Measurements from ENCODE around the gene ITPK1.
A peak's percentile ranks its signal among the peaks of the same experiment; 100 is the strongest.

Gene ITPK1

GRCh38 chr14:92924247-92924646 lies 191.5 kb downstream of the ITPK1 start:
- peak; percentile 24 for DNase-seq (ENCODE audit: low read depth, low spot score)

DNA sequence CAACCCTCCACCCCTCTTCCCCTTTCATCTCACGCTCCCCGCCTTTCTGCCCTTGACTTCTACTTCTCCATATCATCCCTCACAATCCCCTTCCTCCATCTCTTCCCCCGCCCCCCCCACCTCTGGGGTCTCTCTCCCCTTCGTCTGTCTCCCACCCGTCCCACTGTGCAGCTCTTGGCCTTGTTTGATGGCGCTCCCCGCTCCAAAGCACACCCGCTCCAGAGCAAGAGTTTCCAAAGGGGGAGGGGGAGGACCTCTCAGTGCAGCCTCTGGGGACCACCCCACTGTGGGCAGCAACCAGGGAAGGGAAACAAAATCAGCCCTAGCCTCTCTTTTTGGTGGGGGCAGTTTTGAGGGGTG lies 192.0 kb downstream of the ITPK1 start:
- no peak for DNase-seq (ENCODE audit: low read depth, low spot score)

DNA sequence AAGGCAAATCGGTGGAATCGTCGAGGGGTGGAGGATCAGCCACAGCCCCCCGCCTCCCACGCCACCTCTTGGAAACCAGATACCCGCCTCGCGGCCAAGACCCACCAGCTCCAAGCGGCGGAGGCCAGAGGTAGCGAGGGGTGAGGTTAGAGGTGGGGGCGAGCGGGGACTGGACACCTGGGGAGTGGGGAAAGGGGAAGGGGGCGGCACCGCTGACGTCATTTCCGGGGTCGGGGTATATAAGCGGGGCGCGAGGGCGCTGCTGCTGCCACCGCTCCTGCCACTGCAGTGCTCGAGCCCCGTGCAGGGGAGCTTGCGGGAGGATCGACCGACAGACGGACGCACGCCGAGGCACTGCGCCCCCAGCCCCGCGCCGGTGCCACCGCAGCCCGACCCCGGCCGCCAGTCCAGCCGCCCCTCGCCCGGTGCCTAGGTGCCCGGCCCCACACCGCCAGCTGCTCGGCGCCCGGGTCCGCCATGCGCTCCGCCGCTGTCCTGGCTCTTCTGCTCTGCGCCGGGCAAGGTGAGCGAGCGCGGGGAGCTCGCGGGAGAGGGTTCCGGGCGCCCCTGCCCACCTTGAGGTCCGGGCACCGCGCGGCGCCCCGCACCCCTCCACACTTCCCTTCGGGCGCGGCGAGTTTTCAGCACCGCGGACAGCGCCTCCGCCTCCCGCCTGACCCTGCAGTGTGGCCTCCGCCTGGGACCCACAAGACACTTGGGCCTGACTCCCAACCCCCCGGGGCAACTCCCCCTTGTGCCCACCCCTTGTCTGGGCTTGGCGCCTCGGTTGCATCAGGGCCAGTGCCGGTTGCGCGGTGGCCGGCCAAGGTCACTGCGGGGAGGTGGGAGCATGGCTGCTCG lies 192.6 kb downstream of the ITPK1 start, which contains the start of gene CHGA:
Gene CHGA, plus strand, starts transcription at position 268 of the 861 bp plus-strand sequence. Its CDS starts 210 bp downstream, at position 478.
- DNase-seq (ENCODE audit: low read depth, low spot score), result peak; percentile 85

DNA sequence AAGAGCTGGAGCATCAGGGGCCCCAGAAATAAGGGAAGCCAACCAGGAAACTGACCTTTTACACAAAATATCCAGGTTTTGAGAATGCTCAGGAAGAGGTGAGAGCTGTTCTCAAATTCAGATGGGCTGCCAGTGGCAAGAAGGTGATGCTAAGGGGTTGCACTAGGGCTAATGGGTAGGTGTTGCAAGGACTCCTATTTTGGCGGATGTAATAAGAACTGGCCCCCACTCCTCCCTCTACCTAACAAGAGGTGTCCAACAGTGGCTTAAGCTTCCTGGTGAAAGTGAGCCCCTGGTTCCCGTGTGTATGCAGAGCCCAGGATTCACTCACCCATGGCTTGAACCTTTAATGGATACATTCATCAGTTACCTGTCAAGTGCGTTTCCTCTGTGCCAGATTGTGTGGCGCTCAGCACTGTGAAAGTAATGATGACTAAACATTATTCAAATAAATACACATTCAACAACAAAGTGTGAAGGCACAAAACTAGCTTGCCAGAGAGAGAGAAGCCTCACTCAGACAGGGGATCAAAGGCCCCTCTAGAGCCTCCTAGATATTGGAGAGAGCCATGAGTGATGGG lies 193.5 kb downstream of the ITPK1 start:
- no peak for DNase-seq (ENCODE audit: low read depth, low spot score)

- no peak for DNase-seq (ENCODE audit: low read depth, low spot score)
These were observed 195.7 kb downstream of the ITPK1 start for GRCh38 chr14:92920001-92920400.

DNA sequence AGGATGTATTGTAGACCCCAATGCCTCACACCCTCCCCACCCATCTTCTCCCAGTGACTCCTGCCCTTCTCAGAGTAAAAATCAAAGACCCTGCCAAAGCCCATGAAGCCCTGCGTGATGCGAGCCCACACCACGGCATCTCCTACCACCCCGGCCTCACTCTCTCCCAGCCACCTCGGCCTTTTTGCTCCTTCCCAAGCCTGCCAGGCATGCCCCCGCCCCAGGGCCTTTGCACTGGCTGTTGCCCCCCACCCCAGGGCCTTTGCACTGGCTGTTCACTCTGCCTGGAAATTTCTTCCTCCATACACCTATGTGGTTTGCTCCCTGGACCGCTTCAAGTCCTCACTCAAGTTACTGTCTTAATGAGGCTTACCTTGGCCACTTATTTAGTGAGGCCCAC lies 197.8 kb downstream of the ITPK1 start:
- DNase-seq (ENCODE audit: low read depth, low spot score), result no peak

DNA sequence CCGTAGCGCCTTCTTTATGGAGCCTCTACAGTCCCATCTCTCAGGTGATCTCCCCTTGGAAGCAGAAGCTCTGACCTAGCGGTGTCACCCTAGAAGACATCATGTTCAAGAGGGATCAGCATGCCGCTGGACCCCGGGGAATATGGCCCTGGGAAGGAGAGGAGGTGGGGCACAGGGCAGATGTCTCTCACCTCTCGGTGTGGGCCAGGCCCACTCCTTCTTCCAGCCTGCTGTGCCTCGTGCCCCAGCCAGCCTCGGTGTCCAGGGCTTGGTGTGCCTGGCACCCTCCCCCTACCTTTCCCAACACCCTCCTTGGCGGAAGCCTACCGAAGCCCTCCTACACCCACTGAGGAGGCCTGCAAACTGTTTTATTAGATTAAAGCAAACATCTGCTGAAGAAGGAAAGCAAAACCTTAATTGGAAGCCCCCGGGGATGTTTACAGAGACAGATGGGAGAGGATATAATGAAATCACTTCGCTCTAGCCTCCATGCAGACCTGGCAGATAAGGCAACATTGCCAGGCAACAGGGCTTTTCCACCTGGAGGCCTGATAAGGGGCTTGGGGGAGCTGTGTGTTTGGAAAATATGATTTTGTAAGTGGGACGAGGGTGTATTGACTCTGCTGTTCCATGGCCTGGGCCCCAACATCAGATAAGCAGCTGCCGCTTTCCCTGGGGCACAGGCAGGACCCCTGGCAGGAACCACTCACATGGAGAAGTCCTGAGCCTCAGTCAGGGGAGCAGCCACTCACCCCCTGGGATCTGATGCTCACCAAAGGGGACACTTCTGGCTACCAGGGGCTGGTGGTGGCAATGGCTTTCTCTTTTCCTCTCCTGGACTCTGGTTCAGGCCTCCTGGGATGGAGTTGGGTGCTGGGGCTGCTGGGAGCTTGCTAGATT lies 198.4 kb downstream of the ITPK1 start:
- DNase-seq (ENCODE audit: low read depth, low spot score), result no peak

DNA sequence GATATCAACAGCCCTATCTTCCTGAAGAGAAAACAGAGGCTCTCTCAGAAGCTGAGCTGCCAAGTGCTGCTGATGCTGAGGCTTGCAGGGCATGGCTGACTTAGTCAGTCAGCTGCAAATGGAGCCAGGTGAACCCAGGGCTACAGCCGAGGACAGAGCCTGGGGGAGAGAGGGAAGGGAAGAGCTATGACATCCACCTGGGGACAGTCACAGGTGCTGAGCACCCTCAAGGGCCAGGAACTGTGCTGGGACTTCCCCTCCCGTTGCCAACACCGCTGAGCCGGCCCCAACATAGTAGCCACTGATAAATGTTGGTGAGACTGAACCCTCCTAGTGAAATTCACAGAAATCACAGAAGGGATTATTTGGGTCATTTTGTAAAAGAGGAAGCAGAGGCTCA lies 199.5 kb downstream of the ITPK1 start:
- DNase-seq (ENCODE audit: low read depth, low spot score), result no peak

GRCh38 chr14:92914087-92914656 lies 201.6 kb downstream of the ITPK1 start:
- DNase-seq (ENCODE audit: low read depth, low spot score), result peak; percentile 56

- DNase-seq (ENCODE audit: low read depth, low spot score), result no peak
These were observed 208.3 kb downstream of the ITPK1 start for GRCh38 chr14:92907316-92907911.

DNA sequence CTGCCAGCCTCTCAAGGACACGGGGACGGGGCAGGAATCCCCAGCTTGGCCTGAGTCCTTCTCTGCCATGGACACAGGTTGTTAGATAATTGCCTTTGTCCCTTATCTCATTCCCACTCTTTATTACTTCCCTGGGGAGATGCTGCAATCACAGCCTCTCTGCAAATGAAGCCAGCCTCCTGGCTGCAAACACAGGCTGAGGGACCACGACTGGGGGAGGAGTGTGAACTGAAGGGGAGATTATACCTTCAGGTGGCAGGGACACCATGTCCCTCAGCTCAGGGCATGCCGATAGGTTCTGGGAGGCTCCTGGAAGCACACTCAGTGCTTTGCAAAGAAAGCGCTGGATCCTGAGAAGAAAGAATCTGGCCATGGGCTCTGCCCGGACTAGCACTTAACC lies 208.9 kb downstream of the ITPK1 start:
- no peak for DNase-seq (ENCODE audit: low read depth, low spot score)

- no peak for DNase-seq (ENCODE audit: low read depth, low spot score)
These were observed 209.3 kb downstream of the ITPK1 start for GRCh38 chr14:92906420-92906819.

DNA sequence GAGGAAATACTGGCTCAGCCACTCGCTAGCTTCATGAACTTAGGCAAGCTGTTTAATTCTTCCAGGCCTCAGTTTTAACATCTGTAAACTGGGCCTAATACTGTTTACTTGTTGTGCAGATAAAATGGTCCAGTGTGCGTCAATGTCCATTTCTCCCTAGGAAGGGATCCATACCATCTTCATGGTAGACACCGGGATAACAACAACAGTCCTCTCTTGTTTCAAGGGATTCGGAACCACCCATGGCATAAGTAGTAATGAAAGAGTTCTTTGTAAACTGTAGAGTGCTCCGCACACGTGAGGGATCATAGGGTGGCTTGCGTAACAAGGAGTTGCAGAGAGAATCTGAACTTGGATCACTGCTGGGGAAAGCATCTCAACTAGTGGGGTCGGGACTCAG lies 210.1 kb downstream of the ITPK1 start:
- DNase-seq (ENCODE audit: low read depth, low spot score), result no peak

DNA sequence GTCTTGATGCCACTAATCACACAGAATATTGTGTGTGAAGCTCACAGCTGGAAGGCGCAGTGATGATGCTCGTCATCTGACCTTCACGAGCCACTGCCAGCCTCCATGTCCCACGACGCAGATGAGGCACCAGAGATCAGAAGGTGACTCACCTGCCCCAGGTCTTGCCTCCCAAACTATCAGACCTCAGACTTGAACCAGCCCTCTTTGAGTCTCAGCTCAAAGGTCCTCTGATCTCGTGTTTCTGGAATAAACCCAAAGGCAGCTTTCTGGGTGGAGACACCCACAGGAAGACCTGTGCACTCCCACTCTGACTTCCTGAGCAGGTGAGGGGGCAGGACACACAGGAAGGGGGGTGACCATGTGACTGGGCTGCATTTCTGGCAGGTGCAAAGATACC lies 212.4 kb downstream of the ITPK1 start:
- no peak for DNase-seq (ENCODE audit: low read depth, low spot score)

- no peak for DNase-seq (ENCODE audit: low read depth, low spot score)
These were observed 213.0 kb downstream of the ITPK1 start for GRCh38 chr14:92902726-92903125.

DNA sequence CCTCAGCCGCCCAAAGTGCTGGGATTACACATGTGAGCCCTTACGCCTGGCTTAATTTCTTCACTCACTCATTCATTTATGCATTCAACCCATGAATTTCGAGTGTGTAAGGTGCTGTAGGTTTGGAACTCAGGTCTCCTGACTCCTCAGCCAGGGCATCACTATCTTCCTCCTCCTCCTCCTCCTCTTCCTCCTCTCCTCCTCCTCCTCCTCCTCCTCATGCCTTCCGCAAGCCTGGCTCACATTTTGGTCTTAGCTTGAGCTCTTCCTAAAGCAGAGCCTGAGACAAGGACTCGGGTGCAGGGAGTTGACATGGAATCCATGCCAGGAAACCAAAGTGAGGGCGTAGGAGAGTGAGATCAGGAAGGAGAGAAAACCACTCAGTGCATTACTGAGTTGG lies 213.5 kb downstream of the ITPK1 start:
- DNase-seq (ENCODE audit: low read depth, low spot score), result no peak

- no peak for DNase-seq (ENCODE audit: low read depth, low spot score)
These were observed 215.1 kb downstream of the ITPK1 start for GRCh38 chr14:92900660-92901059.

GRCh38 chr14:92898566-92899131 lies 217.1 kb downstream of the ITPK1 start:
- no peak for DNase-seq (ENCODE audit: low read depth, low spot score)

- DNase-seq (ENCODE audit: low read depth, low spot score), result no peak
These were observed 217.7 kb downstream of the ITPK1 start for GRCh38 chr14:92897922-92898565.

DNA sequence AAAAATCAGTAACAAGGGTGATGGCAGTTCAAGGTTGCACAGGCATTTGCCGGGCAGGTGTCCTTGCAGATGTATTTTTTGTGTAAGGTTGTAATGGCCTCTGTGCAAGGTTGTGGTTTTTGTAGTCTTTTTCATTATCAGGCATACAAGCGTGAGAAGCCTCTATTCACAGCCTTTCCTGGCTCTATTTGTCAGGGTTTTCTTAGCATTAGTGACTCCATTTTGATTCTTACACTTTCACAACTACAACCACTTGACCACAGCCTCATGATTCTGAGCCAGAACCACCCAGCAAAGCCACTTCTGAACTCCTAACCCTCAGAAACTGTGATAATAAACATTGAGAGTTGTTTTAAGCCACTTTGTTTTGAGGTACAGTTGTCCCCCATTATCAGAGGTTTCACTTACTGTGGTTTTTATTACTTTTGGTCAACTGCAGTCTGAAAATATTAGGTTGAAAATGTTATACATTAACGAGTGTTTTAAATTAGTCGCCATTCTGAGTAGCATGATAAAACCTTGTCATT lies 220.3 kb downstream of the ITPK1 start:
- no peak for DNase-seq (ENCODE audit: low read depth, low spot score)

Data from ELF-1 (cell line).